ENCODE measurements around the gene CEP152.
A peak's percentile ranks its signal among the peaks of the same experiment; 100 is the strongest.
"Not testable (repeated sequence)": the region's sequence is repeated elsewhere in the genome, so short reads cannot be mapped to it uniquely, and the experiment has no call there.

CEP152 gene, protein sequence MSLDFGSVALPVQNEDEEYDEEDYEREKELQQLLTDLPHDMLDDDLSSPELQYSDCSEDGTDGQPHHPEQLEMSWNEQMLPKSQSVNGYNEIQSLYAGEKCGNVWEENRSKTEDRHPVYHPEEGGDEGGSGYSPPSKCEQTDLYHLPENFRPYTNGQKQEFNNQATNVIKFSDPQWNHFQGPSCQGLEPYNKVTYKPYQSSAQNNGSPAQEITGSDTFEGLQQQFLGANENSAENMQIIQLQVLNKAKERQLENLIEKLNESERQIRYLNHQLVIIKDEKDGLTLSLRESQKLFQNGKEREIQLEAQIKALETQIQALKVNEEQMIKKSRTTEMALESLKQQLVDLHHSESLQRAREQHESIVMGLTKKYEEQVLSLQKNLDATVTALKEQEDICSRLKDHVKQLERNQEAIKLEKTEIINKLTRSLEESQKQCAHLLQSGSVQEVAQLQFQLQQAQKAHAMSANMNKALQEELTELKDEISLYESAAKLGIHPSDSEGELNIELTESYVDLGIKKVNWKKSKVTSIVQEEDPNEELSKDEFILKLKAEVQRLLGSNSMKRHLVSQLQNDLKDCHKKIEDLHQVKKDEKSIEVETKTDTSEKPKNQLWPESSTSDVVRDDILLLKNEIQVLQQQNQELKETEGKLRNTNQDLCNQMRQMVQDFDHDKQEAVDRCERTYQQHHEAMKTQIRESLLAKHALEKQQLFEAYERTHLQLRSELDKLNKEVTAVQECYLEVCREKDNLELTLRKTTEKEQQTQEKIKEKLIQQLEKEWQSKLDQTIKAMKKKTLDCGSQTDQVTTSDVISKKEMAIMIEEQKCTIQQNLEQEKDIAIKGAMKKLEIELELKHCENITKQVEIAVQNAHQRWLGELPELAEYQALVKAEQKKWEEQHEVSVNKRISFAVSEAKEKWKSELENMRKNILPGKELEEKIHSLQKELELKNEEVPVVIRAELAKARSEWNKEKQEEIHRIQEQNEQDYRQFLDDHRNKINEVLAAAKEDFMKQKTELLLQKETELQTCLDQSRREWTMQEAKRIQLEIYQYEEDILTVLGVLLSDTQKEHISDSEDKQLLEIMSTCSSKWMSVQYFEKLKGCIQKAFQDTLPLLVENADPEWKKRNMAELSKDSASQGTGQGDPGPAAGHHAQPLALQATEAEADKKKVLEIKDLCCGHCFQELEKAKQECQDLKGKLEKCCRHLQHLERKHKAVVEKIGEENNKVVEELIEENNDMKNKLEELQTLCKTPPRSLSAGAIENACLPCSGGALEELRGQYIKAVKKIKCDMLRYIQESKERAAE (N-terminal part only)

DNA sequence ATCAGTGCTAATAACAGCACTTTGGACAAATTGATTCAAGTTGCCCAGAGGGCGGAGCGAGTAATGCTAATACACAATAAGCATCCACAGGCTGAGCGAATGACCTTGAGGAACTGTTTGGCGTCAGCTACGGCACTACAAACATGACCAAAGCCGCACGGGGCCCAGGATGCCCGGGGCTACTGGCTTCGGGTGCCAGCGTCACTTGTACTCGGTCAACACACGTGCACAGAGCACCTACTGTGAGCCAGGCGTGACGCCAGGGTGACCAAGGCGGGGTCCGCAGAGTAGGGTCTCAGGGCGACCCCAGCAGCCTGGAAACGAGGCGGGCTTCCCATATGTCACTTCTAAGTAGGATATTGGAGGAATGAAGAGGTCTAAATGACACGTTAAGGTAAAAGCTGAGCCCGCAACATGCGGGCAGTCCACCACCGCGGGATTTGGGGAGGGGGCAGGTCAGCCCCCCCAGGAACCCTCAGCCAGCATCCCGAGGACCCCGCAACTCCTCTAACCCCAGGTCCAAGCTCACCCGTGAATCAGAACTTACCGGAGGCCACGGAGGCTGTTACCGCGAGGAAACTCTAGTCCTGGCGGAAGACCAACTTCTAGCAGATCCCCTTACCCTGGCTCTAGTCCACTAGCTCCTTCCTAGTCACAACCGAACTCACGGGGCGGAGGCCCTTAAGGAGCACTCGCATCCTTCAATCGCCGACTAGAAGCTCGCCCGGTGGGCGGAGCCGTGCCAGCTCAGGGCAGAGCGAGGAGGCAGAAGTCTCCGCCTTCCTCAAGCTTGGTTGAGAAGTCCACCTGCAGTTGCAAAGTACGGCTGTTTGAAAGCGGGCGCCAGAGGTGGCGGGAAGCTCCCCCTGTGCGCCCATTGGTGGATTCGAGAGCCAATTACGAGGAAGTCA lies at the start of gene CEP152:
TSS of gene CEP152 (minus strand) at position 656 of the 911 bp plus-strand sequence. CDS start 5,420 bp downstream, outside the sequence.
- DNase-seq (ENCODE audit: low read depth in 3 of 3, low spot score in 1 of 3) = peak; percentile 92 to 95 (median 93)

DNA sequence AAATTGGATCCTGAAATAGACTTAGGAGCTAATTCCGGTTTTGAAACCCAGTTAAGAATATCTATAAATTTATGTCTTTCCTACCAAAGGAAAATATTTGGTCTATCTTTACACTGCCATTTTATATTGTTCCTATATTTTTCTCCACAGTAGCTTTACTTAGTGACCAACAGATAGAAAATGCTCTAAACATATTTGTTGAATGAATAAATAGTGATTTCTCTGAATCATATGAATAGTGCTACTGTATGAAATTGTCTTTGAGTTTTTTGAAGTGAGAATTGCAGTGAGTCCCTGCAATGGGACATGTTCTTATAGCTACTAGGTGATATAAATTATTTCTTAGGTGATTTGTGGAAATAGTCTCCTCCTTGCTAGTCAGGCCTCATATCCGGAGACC lies 48.6 kb upstream of the CEP152 start:
- DNase-seq (ENCODE audit: low read depth in 3 of 3, low spot score in 1 of 3) = no peak

DNA sequence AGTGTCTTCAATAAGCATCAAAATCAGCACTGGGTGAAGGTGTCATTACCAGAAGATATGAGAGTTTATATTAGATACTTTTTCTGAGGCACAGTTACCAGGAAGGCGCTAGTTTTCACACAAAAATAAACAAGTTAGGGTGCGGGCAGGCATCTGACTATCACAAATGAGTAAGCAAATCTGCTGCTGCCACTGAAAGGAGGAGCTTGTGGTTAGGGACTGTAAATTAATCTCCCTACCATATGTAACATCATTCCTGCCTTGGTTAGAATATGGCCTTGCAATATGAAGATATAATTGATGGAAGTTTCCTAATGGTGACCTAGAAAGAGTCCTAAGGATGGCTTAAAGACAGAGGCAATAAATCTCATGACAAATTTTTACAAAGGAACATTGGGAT lies 47.5 kb upstream of the CEP152 start:
- DNase-seq (ENCODE audit: low read depth in 3 of 3, low spot score in 1 of 3) = no peak

GRCh38 chr15:48856942-48857341 lies 46.1 kb upstream of the CEP152 start:
- no peak for DNase-seq (ENCODE audit: low read depth in 3 of 3, low spot score in 1 of 3)

DNA sequence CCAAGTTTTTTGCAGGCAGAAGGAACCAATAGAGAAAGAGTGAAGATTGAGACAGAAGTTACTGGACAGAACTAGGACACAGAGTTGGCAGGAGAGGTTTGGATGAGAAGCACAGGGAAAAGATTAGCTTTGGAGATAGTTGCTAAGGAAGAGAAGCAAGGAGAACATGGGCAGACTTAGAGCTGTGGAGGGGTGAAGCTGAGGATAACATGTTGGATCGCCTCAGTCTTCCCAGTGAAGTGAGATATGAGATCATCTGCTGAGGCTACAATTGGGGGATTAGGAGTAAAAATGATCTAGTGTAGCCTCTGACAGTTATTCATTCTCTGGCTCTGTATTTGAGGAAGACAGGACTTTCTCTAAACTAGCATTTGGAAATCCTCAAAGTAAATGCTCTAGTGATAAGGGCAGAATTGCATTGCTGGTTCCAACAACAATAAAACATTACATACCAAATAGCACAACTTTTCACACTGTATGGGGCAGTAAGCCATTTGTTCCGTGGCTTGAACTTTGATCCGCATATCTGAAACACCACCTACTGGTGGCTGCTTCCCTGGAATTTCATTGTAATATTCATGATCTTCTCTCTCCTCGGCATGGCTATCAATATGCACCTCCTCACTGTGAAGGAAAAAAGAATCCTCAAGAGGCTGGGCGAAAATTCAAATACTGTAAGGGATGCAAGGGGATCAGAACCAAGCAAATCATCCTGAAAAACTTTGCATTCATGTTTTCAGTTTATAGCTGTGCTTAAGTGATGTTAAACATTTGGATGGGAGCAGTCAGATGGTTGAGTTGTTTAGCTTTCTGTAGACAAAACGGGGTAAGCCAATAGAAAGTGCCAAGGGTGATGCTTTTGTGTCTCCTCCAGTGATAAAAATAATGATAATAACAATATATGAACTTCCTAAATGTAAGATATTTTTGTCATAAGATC lies 44.9 kb upstream of the CEP152 start:
- no peak for DNase-seq (ENCODE audit: low read depth in 3 of 3, low spot score in 1 of 3)

DNA sequence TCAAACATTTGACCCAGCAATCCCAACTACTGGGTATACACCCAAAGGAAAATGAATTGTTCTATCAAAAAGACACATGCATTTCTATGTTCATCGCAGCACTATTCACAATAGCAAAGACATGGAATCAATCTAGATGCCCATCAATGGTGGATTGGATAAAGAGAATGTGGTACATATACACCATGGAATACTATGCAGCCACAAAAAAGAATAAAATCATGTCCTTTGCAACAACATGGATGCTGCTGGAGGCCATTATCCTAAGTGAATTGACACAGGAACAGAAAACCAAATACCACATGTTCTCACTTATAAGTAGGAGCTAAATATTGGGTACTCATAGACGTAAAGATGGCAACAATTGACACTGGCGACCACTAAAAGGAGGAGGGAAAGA lies 43.6 kb upstream of the CEP152 start:
- not testable (repeated sequence) for DNase-seq (ENCODE audit: low read depth in 3 of 3, low spot score in 1 of 3)

- no peak for DNase-seq (ENCODE audit: low read depth in 3 of 3, low spot score in 1 of 3)
Measured at GRCh38 chr15:48851956-48852355, 41.1 kb upstream of the CEP152 start.

GRCh38 chr15:48850648-48851047 lies 39.8 kb upstream of the CEP152 start:
- DNase-seq (ENCODE audit: low read depth in 3 of 3, low spot score in 1 of 3) = no peak

- no peak for DNase-seq (ENCODE audit: low read depth in 3 of 3, low spot score in 1 of 3)
Measured at GRCh38 chr15:48845123-48845522, 34.3 kb upstream of the CEP152 start.

DNA sequence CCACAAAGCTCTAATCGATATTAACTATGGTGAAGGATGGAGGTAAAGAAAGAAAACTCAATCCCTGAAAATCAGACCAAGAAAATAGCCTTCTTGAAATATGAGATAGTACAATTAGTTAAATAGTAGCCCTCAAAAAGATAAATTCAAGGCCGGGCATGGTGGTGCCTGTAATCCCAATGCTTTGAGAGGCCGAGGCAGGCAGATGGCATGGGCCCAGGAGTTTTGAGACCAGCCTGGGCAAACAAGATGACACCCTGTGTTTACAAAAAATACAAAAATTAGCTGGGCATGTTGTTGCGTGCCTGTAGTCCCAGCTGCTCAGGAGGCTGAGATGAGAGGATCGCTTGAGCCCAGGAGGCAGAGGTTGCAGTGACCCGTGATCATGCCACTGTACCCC lies 31.6 kb upstream of the CEP152 start:
- DNase-seq (ENCODE audit: low read depth in 3 of 3, low spot score in 1 of 3) = no peak

DNA sequence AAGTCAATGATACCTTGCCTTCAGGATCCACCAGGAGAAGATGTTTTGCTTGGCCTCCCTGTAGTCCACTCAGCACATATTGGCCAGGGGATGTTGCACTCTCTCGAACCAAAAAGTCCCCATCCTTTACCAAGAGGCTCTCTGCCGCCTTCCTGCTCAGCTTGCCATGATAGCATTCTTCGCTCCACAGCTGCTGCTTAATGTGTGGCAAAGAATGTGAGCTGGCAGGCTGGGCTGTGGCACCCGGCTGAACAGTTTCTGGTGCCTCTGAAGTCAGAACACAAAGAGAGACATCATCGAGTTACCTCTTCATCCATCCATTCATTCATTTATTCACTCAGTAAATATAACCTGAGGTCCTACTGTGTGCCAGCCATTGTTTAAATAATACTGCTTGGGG lies 23.9 kb upstream of the CEP152 start:
- DNase-seq (ENCODE audit: low read depth in 3 of 3, low spot score in 1 of 3) = no peak

GRCh38 chr15:48833526-48834239 lies 22.8 kb upstream of the CEP152 start:
- no peak for DNase-seq (ENCODE audit: low read depth in 3 of 3, low spot score in 1 of 3)

DNA sequence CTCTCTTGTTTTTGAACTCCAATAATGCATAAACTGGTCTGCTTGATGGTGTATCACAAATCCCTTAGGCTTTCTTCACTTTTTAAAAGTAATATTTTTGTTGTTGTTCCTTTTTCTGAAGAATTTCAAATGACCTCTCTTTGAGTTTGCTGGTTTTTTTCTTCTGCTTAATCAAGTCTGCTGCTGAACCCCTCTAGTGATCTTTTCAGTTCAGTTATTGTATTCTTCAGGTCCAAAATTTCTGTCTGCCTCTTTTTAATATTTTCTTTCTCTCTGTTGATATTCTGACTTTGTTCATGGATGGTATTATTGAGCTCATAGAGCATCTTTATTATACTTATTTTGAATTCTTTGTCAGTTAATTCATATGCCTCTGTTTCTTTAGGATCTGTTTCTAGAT lies 21.8 kb upstream of the CEP152 start:
- DNase-seq (ENCODE audit: low read depth in 3 of 3, low spot score in 1 of 3) = no peak

DNA sequence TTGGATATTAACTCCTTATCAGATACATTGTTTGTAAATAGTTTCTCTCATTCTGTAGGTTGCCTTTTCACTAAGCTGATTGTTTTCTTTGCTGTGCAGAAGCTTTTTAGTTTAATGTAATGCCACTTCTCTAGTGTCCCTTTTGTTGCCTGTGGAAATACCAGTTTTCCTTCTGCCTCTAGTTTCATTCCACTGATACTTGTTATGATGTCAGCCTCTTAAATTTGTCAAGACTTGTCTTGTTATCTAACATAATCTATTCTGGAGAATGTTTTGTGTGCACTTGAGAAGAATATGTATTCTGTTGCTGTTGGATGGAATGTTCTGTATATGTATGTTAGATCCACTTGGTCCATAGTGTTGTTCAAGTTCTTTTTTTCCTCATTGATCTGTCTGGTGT lies 18.0 kb upstream of the CEP152 start:
- no peak for DNase-seq (ENCODE audit: low read depth in 3 of 3, low spot score in 1 of 3)

- DNase-seq (ENCODE audit: low read depth in 3 of 3, low spot score in 1 of 3) = no peak
Measured at GRCh38 chr15:48828471-48828870, 17.6 kb upstream of the CEP152 start.

- no peak for DNase-seq (ENCODE audit: low read depth in 3 of 3, low spot score in 1 of 3)
Measured at GRCh38 chr15:48825075-48825474, 14.2 kb upstream of the CEP152 start.

DNA sequence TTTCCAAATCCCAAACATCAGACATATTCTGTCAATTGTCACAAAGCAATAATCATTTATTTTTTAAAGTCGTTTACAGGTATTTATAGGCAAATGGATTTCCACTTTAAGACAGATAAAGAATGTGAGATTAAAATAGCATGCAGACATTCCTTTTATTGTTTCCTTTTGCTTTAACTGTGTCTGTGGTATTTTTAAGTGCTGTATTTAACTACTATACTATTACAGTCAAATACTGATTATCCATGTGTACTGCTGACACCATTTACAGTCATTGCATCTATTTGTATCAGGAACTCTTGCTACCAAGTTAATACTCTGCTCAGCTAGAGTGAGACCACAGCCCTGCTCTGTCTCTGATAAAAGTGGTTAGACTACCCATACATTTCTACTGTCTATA lies 12.8 kb upstream of the CEP152 start:
- DNase-seq (ENCODE audit: low read depth in 3 of 3, low spot score in 1 of 3) = no peak

- no peak for DNase-seq (ENCODE audit: low read depth in 3 of 3, low spot score in 1 of 3)
Measured at GRCh38 chr15:48823237-48823636, 12.4 kb upstream of the CEP152 start.

GRCh38 chr15:48814286-48814685 lies 3.4 kb upstream of the CEP152 start:
- no peak for DNase-seq (ENCODE audit: low read depth in 3 of 3, low spot score in 1 of 3)

Data from stimulated activated CD4-positive, alpha-beta T cell treated with anti-CD3 and anti-CD28 coated beads, TNF-alpha, amount 100 ng/mL, for 1 hour (primary cell).